ENCODE data around the gene GALNT2.

Gene GALNT2

GRCh38 chr1:230050973-230051735 lies 15.9 kb upstream of the GALNT2 start:
- DNase-seq (ENCODE audit: low read depth) = no peak

- DNase-seq (ENCODE audit: low read depth) = no peak
Measured at GRCh38 chr1:230052018-230052417, 15.0 kb upstream of the GALNT2 start.

- DNase-seq (ENCODE audit: low read depth) = no peak
Measured at GRCh38 chr1:230052665-230053064, 14.4 kb upstream of the GALNT2 start.

- DNase-seq (ENCODE audit: low read depth) = no peak
Measured at GRCh38 chr1:230054092-230054749, 12.8 kb upstream of the GALNT2 start.

GRCh38 chr1:230056098-230056497 lies 10.9 kb upstream of the GALNT2 start:
- DNase-seq (ENCODE audit: low read depth) = no peak

- no peak for DNase-seq (ENCODE audit: low read depth)
Measured at GRCh38 chr1:230057100-230057499, 9.9 kb upstream of the GALNT2 start.

GRCh38 chr1:230057681-230058565 lies 9.1 kb upstream of the GALNT2 start:
- DNase-seq (ENCODE audit: low read depth) = no peak

- DNase-seq (ENCODE audit: low read depth) = no peak
Measured at GRCh38 chr1:230058626-230059025, 8.4 kb upstream of the GALNT2 start.

GRCh38 chr1:230061801-230062200 lies 5.2 kb upstream of the GALNT2 start:
- DNase-seq (ENCODE audit: low read depth) = no peak

GRCh38 chr1:230062521-230062920 lies 4.5 kb upstream of the GALNT2 start:
- no peak for DNase-seq (ENCODE audit: low read depth)

GRCh38 chr1:230064283-230064682 lies 2.8 kb upstream of the GALNT2 start:
- DNase-seq (ENCODE audit: low read depth) = no peak

GRCh38 chr1:230065161-230065560 lies 1.9 kb upstream of the GALNT2 start:
- DNase-seq (ENCODE audit: low read depth) = no peak

- no peak for DNase-seq (ENCODE audit: low read depth)
Measured at GRCh38 chr1:230065571-230065970, 1.5 kb upstream of the GALNT2 start.

GRCh38 chr1:230066031-230066430 lies 1.0 kb upstream of the GALNT2 start:
- no peak for DNase-seq (ENCODE audit: low read depth)

- DNase-seq (ENCODE audit: low read depth) = no peak
Measured at GRCh38 chr1:230067419-230067870, 407 bp downstream of the GALNT2 start.

- DNase-seq (ENCODE audit: low read depth) = no peak
Measured at GRCh38 chr1:230067871-230068620, 1.0 kb downstream of the GALNT2 start.

GRCh38 chr1:230068621-230068873 lies 1.5 kb downstream of the GALNT2 start:
- no peak for DNase-seq (ENCODE audit: low read depth)

- DNase-seq (ENCODE audit: low read depth) = no peak
Measured at GRCh38 chr1:230068952-230069684, 2.1 kb downstream of the GALNT2 start.

- no peak for DNase-seq (ENCODE audit: low read depth)
Measured at GRCh38 chr1:230069796-230070195, 2.8 kb downstream of the GALNT2 start.

GRCh38 chr1:230070321-230071208 lies 3.5 kb downstream of the GALNT2 start:
- no peak for DNase-seq (ENCODE audit: low read depth)
